Endodermal cell (in vitro differentiated cells): Measurements from ENCODE around the gene ATP11B. TPM values are rescaled to one million over a fixed set of nuclear protein-coding genes. Genes with fewer than 3 reads are reported as not detected.

Experiments used
- DNase-seq: peaks from one replicate; pipeline ENCODE4 v3.0.0-alpha.2; 2017
- H3K27ac ChIP-seq: 2 replicates; pipeline ENCODE4 v1.5.1; 2013; ENCODE audit warnings: mild to moderate bottlenecking, low read depth, low read length, moderate library complexity
- H3K27me3 ChIP-seq: 2 replicates; pipeline ENCODE4 v1.6.1; 2013; ENCODE audit warnings: mild to moderate bottlenecking, low read length, moderate library complexity; ENCODE audit not compliant: insufficient read depth, control insufficient read depth, poor library complexity, severe bottlenecking
- H3K36me3 ChIP-seq: 2 replicates; pipeline ENCODE4 v1.7.0; 2013; ENCODE audit warnings: mild to moderate bottlenecking, low read length, moderate library complexity; ENCODE audit not compliant: control insufficient read depth, insufficient read depth
- H3K4me1 ChIP-seq: one replicate; pipeline ENCODE4 v1.7.0; 2013; ENCODE audit warnings: low read length; ENCODE audit not compliant: control insufficient read depth, insufficient read depth
- H3K4me3 ChIP-seq: 2 replicates; pipeline ENCODE4 v1.5.1; 2013; ENCODE audit warnings: mild to moderate bottlenecking, low read length, moderate library complexity
- H3K9ac ChIP-seq: 2 replicates; pipeline ENCODE4 v1.6.1; 2013; ENCODE audit warnings: mild to moderate bottlenecking, low read length, moderate library complexity; ENCODE audit not compliant: poor library complexity, severe bottlenecking; ENCODE audit errors: extremely low read depth
- H3K9me3 ChIP-seq: 2 replicates; pipeline ENCODE4 v1.6.1; 2013; ENCODE audit warnings: mild to moderate bottlenecking, low read length, moderate library complexity; ENCODE audit not compliant: control insufficient read depth
- H3K27ac Mint-ChIP-seq: 2 replicates; pipeline ENCODE4 v1.8.0; 2020; ENCODE audit warnings: mixed read lengths
- H3K27me3 Mint-ChIP-seq: 2 replicates; pipeline ENCODE4 v1.8.0; 2021; ENCODE audit warnings: mild to moderate bottlenecking, mixed read lengths; ENCODE audit not compliant: insufficient read depth
- H3K36me3 Mint-ChIP-seq: 2 replicates; pipeline ENCODE4 v1.8.0; 2020; ENCODE audit warnings: low read depth, mixed read lengths
- H3K4me1 Mint-ChIP-seq: 2 replicates; pipeline ENCODE4 v1.8.0; 2020; ENCODE audit warnings: mixed read lengths
- H3K4me3 Mint-ChIP-seq: 2 replicates; pipeline ENCODE4 v1.8.0; 2020; ENCODE audit warnings: mild to moderate bottlenecking, moderate library complexity, mixed read lengths
- H3K9me3 Mint-ChIP-seq: 2 replicates; pipeline ENCODE4 v1.8.0; 2020; ENCODE audit warnings: mild to moderate bottlenecking, mixed read lengths
- CTCF ChIP-seq: fragments of 200-600 bp; sonication (generic); conservative IDR thresholded peaks from 2 replicates; pipeline ENCODE4 v1.5.0; 2021; ENCODE audit warnings: antibody characterized with exemption, mild to moderate bottlenecking
- WGBS, 2 experiments: methylation state at CpG; one replicate each; pipeline versions ENCODE4 v1.1.5 to v1.1.7; 2013; ENCODE audit warnings: missing lambda C conversion rate in 2 of 2, mixed read lengths in 1 of 2; ENCODE audit not compliant: insufficient coverage in 1 of 2, insufficient read length in 1 of 2; 5-methylcytosine and 5-hydroxymethylcytosine counted together
- total RNA-seq, 2 donors: library from RNA; stranded (reverse); fragmentation: NEBNext Ultra II Directional in 1 of 2; extraction: Animal tissue kit (Norgen Biotek cat#: 25700) in 1 of 2; gene quantifications; 2 replicates in 1 of 2; 3 replicates in 1 of 2; pipeline ENCODE4 v1.2.1, GENCODE V29; 2021

Gene ATP11B
- total RNA-seq, 2 donors from 2014 or later: 23.6 to 27.8 TPM

DNA sequence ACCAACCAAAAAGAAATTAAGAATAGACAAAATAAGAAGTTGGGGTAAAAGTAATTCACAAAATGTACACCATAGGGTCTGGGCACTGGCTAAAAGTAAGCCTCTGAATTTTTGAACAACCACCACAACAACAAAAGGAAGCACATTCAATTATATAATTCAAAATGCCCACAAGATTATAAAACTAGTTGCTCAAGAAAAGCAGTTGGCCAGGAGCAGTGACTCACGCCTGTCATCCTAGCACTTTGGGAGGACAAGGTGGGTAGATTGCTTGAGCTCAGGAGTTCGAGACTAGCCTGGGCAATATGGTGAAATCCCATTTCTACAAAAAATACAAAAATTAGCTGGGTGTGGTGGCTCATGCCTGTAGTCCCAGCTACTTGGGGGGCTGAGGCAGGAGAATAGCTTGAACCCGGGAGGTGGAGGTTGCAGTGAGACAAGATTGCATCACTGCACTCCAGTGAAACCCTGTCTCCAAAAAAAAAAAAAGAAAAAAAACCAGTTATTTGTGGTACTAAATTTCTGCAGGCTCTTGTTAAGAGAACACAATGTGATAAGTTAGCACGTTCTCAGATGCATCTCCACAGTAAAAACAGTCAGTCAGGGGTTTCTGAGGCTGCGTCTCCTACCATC, 6.6 kb upstream of the ATP11B start:
- peaks cover 23% of the 10 kb centered on the region for H3K27me3 ChIP-seq
- no peaks in the 10 kb centered on the region for H3K4me1 ChIP-seq
- Mint-ChIP-seq H3K4me1 (no peaks in the 10 kb centered on the region), H3K4me3 (no peak overlapping the region), H3K27me3 (peaks cover 10% of the 10 kb centered on the region), H3K9me3 (no peaks in the 10 kb centered on the region), H3K27ac (no peak overlapping the region), H3K36me3 (no peaks in the 10 kb centered on the region)
- no peak overlapping the region for H3K9ac ChIP-seq
- DNase-seq: no peak
- no peak for TF ChIP-seq CTCF
- no peaks in the 10 kb centered on the region for H3K9me3 ChIP-seq
- H3K4me3 ChIP-seq: no peak overlapping the region
- H3K27ac ChIP-seq: no peak overlapping the region
- 87% methylated on average over 4 to 5 of the region's 5 CpGs for WGBS, 2 experiments
- H3K36me3 ChIP-seq: no peaks in the 10 kb centered on the region

- H3K9ac ChIP-seq: no peak overlapping the region
These were observed 5.8 kb upstream of the ATP11B start for GRCh38 chr3:182787302-182788036.

DNA sequence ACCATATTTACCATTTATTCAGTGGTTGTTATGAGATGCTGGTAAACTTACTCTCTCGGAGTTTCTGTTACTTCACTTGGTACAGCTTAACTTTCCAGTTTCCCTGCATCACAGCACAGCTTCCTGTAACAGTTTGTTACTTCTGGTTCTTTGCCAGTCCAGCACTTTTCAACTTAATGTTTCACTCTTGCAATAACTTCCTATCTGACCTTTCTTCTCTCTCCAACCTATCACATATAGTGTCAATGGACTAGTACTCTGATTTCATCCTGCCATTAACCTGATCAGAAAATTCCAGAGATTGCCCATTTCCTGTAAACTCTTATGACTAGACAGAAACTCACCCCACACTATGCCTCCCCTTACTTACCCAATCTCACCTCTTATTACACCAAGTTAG, 3.9 kb upstream of the ATP11B start:
- no peak overlapping the region for H3K4me3 Mint-ChIP-seq
- peaks cover 23% of the 10 kb centered on the region for H3K27me3 ChIP-seq
- H3K27me3 Mint-ChIP-seq: peaks cover 6% of the 10 kb centered on the region
- no peaks in the 10 kb centered on the region for H3K4me1 ChIP-seq
- no peaks in the 10 kb centered on the region for H3K36me3 ChIP-seq
- H3K27ac ChIP-seq: no peak overlapping the region
- no peak overlapping the region for H3K4me3 ChIP-seq
- H3K4me1 Mint-ChIP-seq: peaks cover 1% of the 10 kb centered on the region
- TF ChIP-seq CTCF: no peak
- 92 to 100% methylated on average over 1 of the region's 1 CpG for WGBS, 2 experiments
- no peak overlapping the region for H3K27ac Mint-ChIP-seq
- H3K9ac ChIP-seq: no peak overlapping the region
- no peaks in the 10 kb centered on the region for H3K9me3 Mint-ChIP-seq
- DNase-seq: no peak
- H3K9me3 ChIP-seq: no peaks in the 10 kb centered on the region
- no peaks in the 10 kb centered on the region for H3K36me3 Mint-ChIP-seq

More at GRCh38 chr3:182787302-182788036, 5.8 kb upstream of the ATP11B start:
- no peak overlapping the region for H3K27ac ChIP-seq
- H3K27ac Mint-ChIP-seq: no peak overlapping the region
- no peaks in the 10 kb centered on the region for H3K9me3 ChIP-seq
- 93 to 99% methylated on average over 10 to 12 of the region's 12 CpGs for WGBS, 2 experiments
- no peak for TF ChIP-seq CTCF
- peaks cover 8% of the 10 kb centered on the region for H3K27me3 Mint-ChIP-seq
- no peaks in the 10 kb centered on the region for H3K4me1 Mint-ChIP-seq
- H3K36me3 ChIP-seq: no peaks in the 10 kb centered on the region
- H3K4me1 ChIP-seq: no peaks in the 10 kb centered on the region
- no peak overlapping the region for H3K4me3 Mint-ChIP-seq
- H3K36me3 Mint-ChIP-seq: no peaks in the 10 kb centered on the region
- DNase-seq: no peak
- no peaks in the 10 kb centered on the region for H3K9me3 Mint-ChIP-seq
- H3K27me3 ChIP-seq: peaks cover 23% of the 10 kb centered on the region
- no peak overlapping the region for H3K4me3 ChIP-seq
